Measurements from ENCODE around the gene ALCAM. TPM values are rescaled to one million over a fixed set of nuclear protein-coding genes. Genes with fewer than 3 reads are reported as not detected.

Gene ALCAM
- total and polyA plus RNA-seq, 7 experiments from 2014 or later: 0.94 to 10.3 (median 3.4) TPM

DNA sequence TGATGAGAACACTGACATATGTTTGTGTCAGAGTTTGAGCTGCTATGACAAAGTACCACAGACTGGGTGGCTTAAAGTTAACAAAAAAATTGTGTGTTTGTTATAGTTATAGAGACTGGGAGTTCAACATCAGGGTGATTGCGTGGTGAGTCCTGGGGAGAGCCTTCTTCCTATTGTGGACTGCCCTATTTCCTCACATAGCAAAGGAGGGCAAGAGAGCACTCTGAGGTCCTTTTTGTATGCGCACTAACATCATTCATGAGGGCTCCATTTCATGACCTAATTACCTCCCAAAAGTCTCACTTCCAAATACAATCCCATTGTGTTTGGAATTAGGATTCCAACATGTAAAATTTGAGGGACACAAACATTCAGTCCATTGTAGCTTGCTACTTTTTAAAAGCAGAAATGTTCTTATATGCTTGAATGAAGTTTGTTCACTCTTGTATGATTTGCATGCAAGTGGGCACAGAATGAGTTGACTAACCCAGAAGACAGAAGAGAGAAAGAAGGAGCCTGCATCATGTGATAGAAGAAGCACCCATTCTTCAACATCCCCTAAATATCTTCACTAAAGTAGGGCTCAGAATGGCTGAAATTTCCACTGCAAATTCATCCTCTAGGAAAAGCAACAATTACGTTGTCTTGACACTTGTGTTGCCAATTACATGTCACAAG, 18.9 kb upstream of the ALCAM start:
- no peak overlapping the region for H3K27ac Mint-ChIP-seq
- DNase-seq (no peak), ATAC-seq (no peak)
- no peaks in the 10 kb centered on the region for H3K9me3 ChIP-seq (ENCODE audit: control insufficient read depth in 2 of 3, low read length in 3 of 3)
- ChIA-PET POLR2A (no interaction called here), CTCF (no interaction called here)
- no peak overlapping the region for H3K4me3 ChIP-seq (ENCODE audit: low read length)
- H3K4me3 Mint-ChIP-seq: no peak overlapping the region
- intact Hi-C loops (cut with micrococcal nuclease): no loop called here
- H3K9me3 Mint-ChIP-seq: no peaks in the 10 kb centered on the region
- no peak overlapping the region for H3K27ac ChIP-seq (ENCODE audit: low read depth, low read length)
- no peaks in the 10 kb centered on the region for H3K4me1 ChIP-seq (ENCODE audit: control insufficient read depth in 2 of 2, insufficient read depth in 2 of 2, low read length in 2 of 2)
- H3K36me3 Mint-ChIP-seq: no peaks in the 10 kb centered on the region
- no peaks in the 10 kb centered on the region for H3K4me1 Mint-ChIP-seq
- no peaks in the 10 kb centered on the region for H3K27me3 ChIP-seq (ENCODE audit: control insufficient read depth in 2 of 2, insufficient read depth in 2 of 2, low read length in 2 of 2)
- peaks cover 24 to 40% (median 36%) of the 10 kb centered on the region in 5 donors for H3K27me3 Mint-ChIP-seq
- H3K36me3 ChIP-seq (ENCODE audit: control insufficient read depth in 2 of 3, insufficient read depth in 3 of 3, low read length in 3 of 3): no peaks in the 10 kb centered on the region

DNA sequence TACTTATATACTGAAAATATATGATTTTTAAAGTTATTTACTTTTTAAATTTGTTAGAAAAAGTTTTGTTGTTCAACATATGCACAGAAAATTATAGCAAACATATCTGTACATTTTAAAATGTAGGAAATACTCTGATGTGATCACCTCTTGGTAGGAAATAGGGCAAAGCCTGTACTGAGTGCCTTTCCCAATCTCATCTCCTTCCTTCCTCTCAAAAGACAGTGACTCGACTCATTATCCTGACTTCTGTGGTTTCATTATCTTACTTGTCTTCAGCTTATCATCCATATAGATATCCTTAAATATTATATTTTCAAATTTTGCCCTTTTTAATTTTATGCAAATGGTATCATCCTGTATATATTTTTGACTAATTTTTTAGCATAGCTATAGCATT, 18.4 kb upstream of the ALCAM start:
- ChIA-PET POLR2A (no interaction called here), CTCF (no interaction called here)
- intact Hi-C loops (cut with micrococcal nuclease): no loop called here
- Histone ChIP-seq H3K4me3 (ENCODE audit: low read length) (no peak overlapping the region), H3K27ac (ENCODE audit: low read depth, low read length) (no peak overlapping the region), H3K27me3 (ENCODE audit: control insufficient read depth in 2 of 2, insufficient read depth in 2 of 2, low read length in 2 of 2) (no peaks in the 10 kb centered on the region), H3K36me3 (ENCODE audit: control insufficient read depth in 2 of 3, insufficient read depth in 3 of 3, low read length in 3 of 3) (no peaks in the 10 kb centered on the region), H3K9me3 (ENCODE audit: control insufficient read depth in 2 of 3, low read length in 3 of 3) (no peaks in the 10 kb centered on the region), H3K4me1 (ENCODE audit: control insufficient read depth in 2 of 2, insufficient read depth in 2 of 2, low read length in 2 of 2) (no peaks in the 10 kb centered on the region)
- Mint-ChIP-seq H3K4me3 (no peak overlapping the region), H3K27ac (no peak overlapping the region), H3K27me3 (peaks cover 27 to 39% (median 36%) of the 10 kb centered on the region in 5 donors), H3K36me3 (no peaks in the 10 kb centered on the region), H3K4me1 (peaks cover 0 to under 1% (median 0%) of the 10 kb centered on the region in 7 donors), H3K9me3 (no peaks in the 10 kb centered on the region)
- DNase-seq (no peak), ATAC-seq (no peak)

DNA sequence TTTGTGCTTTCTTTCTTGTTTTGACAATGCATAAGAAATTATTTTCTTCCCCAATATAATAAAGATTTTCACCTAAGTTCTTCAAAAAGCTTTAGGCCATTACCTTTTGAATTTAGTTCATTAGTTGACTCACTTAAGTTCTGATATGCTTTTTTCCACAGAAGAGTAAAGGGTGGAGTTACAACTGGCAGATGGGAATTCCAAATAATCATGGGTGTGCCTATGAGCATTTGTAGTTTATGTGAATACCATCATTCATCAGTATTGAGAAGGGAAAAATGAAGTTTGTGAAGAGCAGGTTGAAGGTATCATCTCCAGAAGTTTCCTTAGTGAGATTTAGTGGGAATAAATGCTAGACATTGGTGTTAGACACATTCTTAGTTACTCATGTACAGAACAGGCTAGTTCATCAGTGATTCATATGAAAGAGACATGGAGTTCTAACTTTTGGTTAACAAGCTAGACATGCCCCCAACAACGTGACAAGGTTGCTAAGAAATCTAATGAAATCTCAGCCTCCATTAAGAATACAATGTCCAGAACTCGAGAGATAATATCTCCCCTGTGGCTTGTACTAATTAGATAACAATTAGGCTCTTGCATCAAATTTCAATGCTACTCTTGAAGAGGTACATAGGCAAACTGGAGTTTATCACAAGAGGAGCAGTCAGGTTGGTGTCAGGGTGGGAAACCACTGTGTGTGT, 16.9 kb upstream of the ALCAM start:
- ATAC-seq (no peak), DNase-seq (no peak)
- POLR2A ChIA-PET: no interaction called here
- no peak overlapping the region for H3K4me3 Mint-ChIP-seq
- peaks cover 0 to 13% (median 9%) of the 10 kb centered on the region in 7 donors for H3K4me1 Mint-ChIP-seq
- CTCF ChIA-PET: no interaction called here
- H3K36me3 Mint-ChIP-seq: no peaks in the 10 kb centered on the region
- Histone ChIP-seq H3K27ac (ENCODE audit: low read depth, low read length) (no peak overlapping the region), H3K9me3 (ENCODE audit: control insufficient read depth in 2 of 3, low read length in 3 of 3) (no peaks in the 10 kb centered on the region), H3K36me3 (ENCODE audit: control insufficient read depth in 2 of 3, insufficient read depth in 3 of 3, low read length in 3 of 3) (no peaks in the 10 kb centered on the region), H3K4me3 (ENCODE audit: low read length) (no peak overlapping the region), H3K27me3 (ENCODE audit: control insufficient read depth in 2 of 2, insufficient read depth in 2 of 2, low read length in 2 of 2) (no peaks in the 10 kb centered on the region), H3K4me1 (ENCODE audit: control insufficient read depth in 2 of 2, insufficient read depth in 2 of 2, low read length in 2 of 2) (no peaks in the 10 kb centered on the region)
- H3K27me3 Mint-ChIP-seq: peaks cover 42 to 54% (median 46%) of the 10 kb centered on the region in 5 donors
- peaks cover 0 to 3% (median 0%) of the 10 kb centered on the region in 11 donors for H3K9me3 Mint-ChIP-seq
- intact Hi-C loops (cut with micrococcal nuclease): no loop called here
- H3K27ac Mint-ChIP-seq: no peak overlapping the region

DNA sequence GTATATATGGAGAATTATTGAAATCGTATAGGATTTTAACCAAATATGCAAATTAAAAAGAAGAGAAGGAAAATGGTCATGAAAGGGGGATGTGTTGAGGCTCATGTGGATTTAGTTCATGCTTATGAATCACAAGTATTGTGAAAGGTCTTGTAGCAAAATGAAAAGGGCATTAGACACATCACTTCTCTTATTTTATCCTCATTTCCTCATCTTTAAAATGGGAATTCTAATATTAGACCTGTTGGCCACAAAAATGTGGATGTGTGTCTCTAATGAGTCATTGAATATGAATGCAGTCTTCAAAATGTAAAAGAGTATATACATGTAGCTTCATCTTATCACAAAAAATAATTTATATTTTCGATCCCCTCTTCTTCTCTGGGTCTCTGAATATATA, 14.9 kb upstream of the ALCAM start:
- no peak overlapping the region for H3K27ac Mint-ChIP-seq
- Histone ChIP-seq H3K36me3 (ENCODE audit: control insufficient read depth in 2 of 3, insufficient read depth in 3 of 3, low read length in 3 of 3) (no peaks in the 10 kb centered on the region), H3K4me3 (ENCODE audit: low read length) (no peak overlapping the region), H3K27ac (ENCODE audit: low read depth, low read length) (no peak overlapping the region), H3K9me3 (ENCODE audit: control insufficient read depth in 2 of 3, low read length in 3 of 3) (no peaks in the 10 kb centered on the region), H3K27me3 (ENCODE audit: control insufficient read depth in 2 of 2, insufficient read depth in 2 of 2, low read length in 2 of 2) (no peaks in the 10 kb centered on the region), H3K4me1 (ENCODE audit: control insufficient read depth in 2 of 2, insufficient read depth in 2 of 2, low read length in 2 of 2) (no peaks in the 10 kb centered on the region)
- no peak overlapping the region for H3K4me3 Mint-ChIP-seq
- H3K36me3 Mint-ChIP-seq: no peaks in the 10 kb centered on the region
- H3K9me3 Mint-ChIP-seq: peaks cover 0 to 3% (median 0%) of the 10 kb centered on the region in 11 donors
- peaks cover 7 to 18% (median 13%) of the 10 kb centered on the region in 7 donors for H3K4me1 Mint-ChIP-seq
- intact Hi-C loops (cut with micrococcal nuclease): no loop called here
- POLR2A ChIA-PET: no interaction called here
- peaks cover 51 to 68% (median 54%) of the 10 kb centered on the region in 5 donors for H3K27me3 Mint-ChIP-seq
- ATAC-seq (peak; percentile 58), DNase-seq (no peak)
- CTCF ChIA-PET: no interaction called here

DNA sequence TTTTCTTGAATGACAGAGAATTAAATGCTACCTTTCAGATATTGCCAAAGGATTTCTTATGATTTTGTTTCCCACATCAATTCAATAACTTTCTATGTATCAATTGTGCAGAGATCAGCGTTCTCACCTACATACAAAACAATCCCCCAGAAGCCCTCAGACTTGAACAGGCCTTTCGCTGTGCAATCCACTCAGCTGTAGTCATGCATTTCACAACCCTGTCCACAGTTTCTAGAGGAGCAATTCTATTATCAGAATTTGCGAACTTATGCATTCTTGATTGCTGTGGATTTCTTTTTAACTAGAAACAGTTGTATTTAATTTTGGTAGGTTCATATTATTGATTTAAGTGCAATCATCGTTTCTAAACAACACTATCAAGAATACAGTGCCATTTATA, 13.7 kb upstream of the ALCAM start:
- Mint-ChIP-seq H3K4me1 (peaks cover 7 to 18% (median 13%) of the 10 kb centered on the region in 7 donors), H3K27ac (no peak overlapping the region), H3K4me3 (no peak overlapping the region), H3K27me3 (peaks cover 53 to 69% (median 54%) of the 10 kb centered on the region in 5 donors), H3K36me3 (no peaks in the 10 kb centered on the region), H3K9me3 (peaks cover 0 to 5% (median 0%) of the 10 kb centered on the region in 11 donors)
- Histone ChIP-seq H3K27ac (ENCODE audit: low read depth, low read length) (no peak overlapping the region), H3K27me3 (ENCODE audit: control insufficient read depth in 2 of 2, insufficient read depth in 2 of 2, low read length in 2 of 2) (no peaks in the 10 kb centered on the region), H3K9me3 (ENCODE audit: control insufficient read depth in 2 of 3, low read length in 3 of 3) (no peaks in the 10 kb centered on the region), H3K36me3 (ENCODE audit: control insufficient read depth in 2 of 3, insufficient read depth in 3 of 3, low read length in 3 of 3) (no peaks in the 10 kb centered on the region), H3K4me3 (ENCODE audit: low read length) (no peak overlapping the region), H3K4me1 (ENCODE audit: control insufficient read depth in 2 of 2, insufficient read depth in 2 of 2, low read length in 2 of 2) (no peaks in the 10 kb centered on the region)
- ChIA-PET CTCF (no interaction called here), POLR2A (no interaction called here)
- intact Hi-C loops (cut with micrococcal nuclease): no loop called here
- DNase-seq (no peak), ATAC-seq (no peak)

DNA sequence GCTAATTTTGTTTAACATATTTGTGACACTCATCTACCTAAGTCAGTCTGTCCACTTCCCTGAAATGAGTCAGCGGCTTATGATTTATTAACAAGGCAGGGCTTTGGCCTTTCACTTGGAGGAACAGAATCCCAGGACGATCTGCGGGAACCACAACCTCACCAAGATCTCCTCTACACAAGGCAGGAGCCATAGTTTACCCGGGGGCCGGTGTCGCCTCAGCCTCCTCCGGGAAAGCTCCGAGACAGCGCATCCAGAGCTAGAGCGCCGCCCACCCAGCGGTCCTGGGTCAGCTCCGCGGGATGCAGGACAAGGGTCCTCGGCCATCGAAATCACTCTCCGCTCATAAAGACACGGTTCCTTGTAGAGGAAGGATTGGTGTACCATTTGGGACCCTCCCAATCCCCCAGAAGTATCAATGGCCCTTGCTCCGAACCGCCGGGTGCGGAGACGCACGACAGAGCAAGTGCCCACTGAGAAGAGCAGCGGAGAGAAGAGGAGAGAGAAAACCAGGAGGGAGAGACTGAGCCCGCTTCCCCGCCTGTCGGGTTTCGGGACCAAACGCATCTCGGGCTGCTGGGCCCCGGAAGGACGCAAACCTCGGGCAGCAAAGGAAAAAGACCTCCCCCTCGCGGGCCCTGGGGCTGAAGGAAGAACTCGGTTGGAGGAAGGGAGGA, 13.1 kb upstream of the ALCAM start:
- POLR2A ChIA-PET: no interaction called here
- DNase-seq (no peak), ATAC-seq (peak; percentile 63)
- Mint-ChIP-seq H3K27me3 (peaks cover 53 to 69% (median 56%) of the 10 kb centered on the region in 5 donors), H3K9me3 (peaks cover 0 to 5% (median 0%) of the 10 kb centered on the region in 11 donors), H3K36me3 (no peaks in the 10 kb centered on the region), H3K4me1 (peaks cover 7 to 18% (median 13%) of the 10 kb centered on the region in 7 donors), H3K27ac (no peak overlapping the region), H3K4me3 (peak overlapping the region in 9 of 10 donors; percentile 7 to 66 (median 43))
- CTCF ChIA-PET: no interaction called here
- no peaks in the 10 kb centered on the region for H3K36me3 ChIP-seq (ENCODE audit: control insufficient read depth in 2 of 3, insufficient read depth in 3 of 3, low read length in 3 of 3)
- no peaks in the 10 kb centered on the region for H3K27me3 ChIP-seq (ENCODE audit: control insufficient read depth in 2 of 2, insufficient read depth in 2 of 2, low read length in 2 of 2)
- H3K9me3 ChIP-seq (ENCODE audit: control insufficient read depth in 2 of 3, low read length in 3 of 3): no peaks in the 10 kb centered on the region
- no peak overlapping the region for H3K27ac ChIP-seq (ENCODE audit: low read depth, low read length)
- intact Hi-C loops (cut with micrococcal nuclease): no loop called here
- no peaks in the 10 kb centered on the region for H3K4me1 ChIP-seq (ENCODE audit: control insufficient read depth in 2 of 2, insufficient read depth in 2 of 2, low read length in 2 of 2)
- H3K4me3 ChIP-seq (ENCODE audit: low read length): no peak overlapping the region
